K562 (cell line): ENCODE measurements around the gene FAM120B. TPM values are rescaled to one million over a fixed set of nuclear protein-coding genes. Genes with fewer than 3 reads are reported as not detected.

Experiments
- ARHGAP35 ChIP-seq: fragments of 450-650 bp; IDR thresholded peaks from 2 replicates; pipeline ENCODE4 v1.6.1; 2018; ENCODE audit not compliant: partially characterized antibody
- BCOR ChIP-seq: fragments of 450-650 bp; IDR thresholded peaks from 2 replicates; pipeline ENCODE4 v1.6.1; 2016
- CREB1 ChIP-seq, 2 experiments: sonication (generic) in 1 of 2; formaldehyde crosslinking in 1 of 2; IDR thresholded peaks; 2 replicates each; pipeline versions ENCODE4 v1.6.1 to v1.8.0; 2012 to 2022; ENCODE audit warnings: inconsistent platforms in 1 of 2, mild to moderate bottlenecking in 1 of 2, missing genetic modification reagents in 1 of 2, moderate library complexity in 1 of 2
- ETS2 ChIP-seq: IDR thresholded peaks from 2 replicates; pipeline ENCODE4 v1.6.1; 2016; ENCODE audit warnings: borderline replicate concordance, missing genetic modification characterization, mild to moderate bottlenecking, moderate library complexity, missing compliant biosample characterization; ENCODE audit not compliant: poor library complexity, severe bottlenecking
- FOSL1 ChIP-seq: fragments of 200-800 bp; sonication (Bioruptor generic); conservative IDR thresholded peaks from 2 replicates; pipeline ENCODE4 v1.6.1; 2016; ENCODE audit warnings: missing genetic modification characterization, missing compliant biosample characterization
- HIVEP1 ChIP-seq: fragments of 250-450 bp; sonication (Bioruptor Pico); IDR thresholded peaks from 2 replicates; pipeline ENCODE4 v1.4.0; 2020; ENCODE audit warnings: mild to moderate bottlenecking
- POLR2A ChIP-seq: fragments of 450-650 bp; conservative IDR thresholded peaks from 2 replicates; pipeline ENCODE4 v1.6.1; 2016
- POLR3G ChIP-seq: IDR thresholded peaks from 2 replicates; pipeline ENCODE4 v1.6.1; 2011; ENCODE audit not compliant: insufficient read length, insufficient replicate concordance; ENCODE audit errors: extremely low read depth
- SFPQ ChIP-seq: fragments of 200-400 bp; formaldehyde crosslinking; IDR thresholded peaks from 2 replicates; pipeline ENCODE4 v1.6.1; 2017; ENCODE audit warnings: mild to moderate bottlenecking, low read depth, low read length, moderate library complexity
- SRSF1 ChIP-seq: fragments of 200-400 bp; formaldehyde crosslinking; IDR thresholded peaks from 2 replicates; pipeline ENCODE4 v1.6.1; 2017; ENCODE audit warnings: mild to moderate bottlenecking, low read depth, low read length, moderate library complexity
- ZBTB2 ChIP-seq: fragments of 450-650 bp; IDR thresholded peaks from 2 replicates; pipeline ENCODE4 v1.6.1; 2016; ENCODE audit warnings: antibody characterized with exemption
- ZFPM2 ChIP-seq: fragments of 250-450 bp; sonication (Bioruptor Pico); IDR thresholded peaks from 2 replicates; pipeline ENCODE4 v1.5.1; 2022; ENCODE audit warnings: mild to moderate bottlenecking
- ZNF253 ChIP-seq: fragments of 250-450 bp; sonication (Bioruptor Pico); conservative IDR thresholded peaks from 2 replicates; pipeline ENCODE4 v1.6.1; 2021; ENCODE audit warnings: mild to moderate bottlenecking
- ZNF324 ChIP-seq: fragments of 250-450 bp; sonication (Bioruptor Pico); IDR thresholded peaks from 2 replicates; pipeline ENCODE4 v1.4.0; 2020; ENCODE audit warnings: mild to moderate bottlenecking
- ZNF384 ChIP-seq: IDR thresholded peaks from 2 replicates; pipeline ENCODE4 v1.6.1; 2012; ENCODE audit warnings: low read depth, low read length, improper control_type of control experiment
- ZNF445 ChIP-seq: fragments of 250-450 bp; sonication (Bioruptor Pico); IDR thresholded peaks from 2 replicates; pipeline ENCODE4 v1.4.0; 2020; ENCODE audit warnings: low read depth, mild to moderate bottlenecking, moderate library complexity
- polyA plus RNA-seq, 8 experiments: library from polyadenylated mRNA; depleted of rRNA in 4 of 8; stranded (reverse) in 5 of 8; unstranded in 3 of 8; fragments of >200 nt; fragmentation: Nextera tagmentation in 2 of 8; fragmentation: Illumina TruSeq in 1 of 8; extraction: Ambion mirVana in 2 of 8; extraction: Trizol in 1 of 8; gene quantifications; 2 replicates each; pipeline versions ENCODE4 v1.2.1 to v1.2.3, GENCODE V29; 2011 to 2014; ENCODE audit warnings: inconsistent platforms in 1 of 8, missing spikeins in 1 of 8
- total RNA-seq, 7 experiments: library from RNA; depleted of rRNA in 6 of 7; stranded (reverse); fragments of >200 nt in 6 of 7; fragmentation: Illumina TruSeq in 2 of 7; extraction: Trizol in 2 of 7; gene quantifications; 2 replicates each; pipeline versions ENCODE4 v1.2.1 to v1.2.3, GENCODE V29; 2011 to 2021; ENCODE audit warnings: low replicate concordance in 1 of 7
- TF ChIP-seq, protein P1 (sequence below): fragments of 250-450 bp; sonication (Bioruptor Pico); IDR thresholded peaks from 2 replicates; pipeline ENCODE4 v1.8.0; 2022; ENCODE audit warnings: moderate library complexity, mild to moderate bottlenecking, inconsistent platforms
- TF ChIP-seq, protein P2 (sequence below): fragments of 450-650 bp; conservative IDR thresholded peaks from 2 replicates; pipeline ENCODE4 v1.6.1; 2016; ENCODE audit warnings: missing genetic modification characterization, low read depth, mild to moderate bottlenecking, missing compliant biosample characterization, moderate library complexity

Gene FAM120B
- total and polyA plus RNA-seq, 9 of the 15 experiments (the other 6 are each of a cell fraction or from before 2014, with no cell fraction given), result 3.5 to 22.6 (median 14.7) TPM

DNA sequence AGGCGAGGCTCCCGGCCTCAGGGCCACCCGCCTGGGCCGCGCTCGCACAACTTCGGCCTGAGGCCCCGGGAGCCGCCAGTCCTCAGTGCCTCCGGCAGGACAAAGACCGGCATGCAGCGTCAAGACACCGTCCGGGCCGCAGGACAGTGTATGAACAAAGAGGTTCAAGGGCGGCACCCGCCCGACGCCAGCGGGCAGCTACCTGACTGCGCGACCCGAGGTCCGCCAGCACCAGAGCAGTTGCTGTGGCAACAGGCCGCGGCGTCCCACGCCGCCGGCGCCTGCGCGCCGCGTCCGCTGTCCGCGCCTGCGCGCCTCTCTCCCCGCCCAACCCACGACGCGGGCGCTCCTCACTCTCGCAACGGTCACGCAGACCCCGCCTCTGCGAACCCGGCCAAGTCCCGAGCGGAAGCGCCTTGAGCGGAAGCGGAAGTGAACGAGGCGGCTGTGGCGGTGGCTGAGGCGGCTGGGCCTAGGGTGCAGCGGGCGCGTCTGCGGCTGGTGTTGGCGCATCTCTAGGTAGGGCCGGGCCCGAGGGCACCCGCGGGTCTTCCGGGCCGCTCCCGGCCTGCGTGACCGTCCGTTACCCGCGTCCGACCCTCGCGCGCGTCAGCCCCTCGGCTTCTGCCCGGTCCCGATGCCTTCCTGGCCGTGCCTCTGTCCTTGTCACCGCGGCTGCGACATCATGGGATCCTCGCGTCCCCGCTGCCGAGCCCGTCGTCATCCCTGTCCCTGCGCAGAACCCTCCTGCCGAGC is at the start of gene FAM120B (continued):
- TF ChIP-seq ZBTB2 (peak; percentile 74; the same call in 1 of the 2 replicates), HIVEP1 (no peak), FOSL1 (tag) (no peak), ZFPM2 (no peak), ZNF445 (CRISPR knock-in tag) (no peak), POLR2A (peak; percentile 97), ZNF253 (CRISPR knock-in tag) (no peak), SRSF1 (no peak), CREB1 (IDR thresholded peaks at IDR 0.05) (peak; percentile 72), CREB1 (CRISPR knock-in tag; IDR thresholded peaks at IDR 0.05) (peak; percentile 78), BCOR (peak; percentile 44; the same call in 1 of the 2 replicates), POLR3G (no peak), ZNF324 (no peak), ZNF384 (no peak), SFPQ (no peak), ARHGAP35 (no peak), ETS2 (tag) (no peak)
- TF ChIP-seq, protein P1, sequence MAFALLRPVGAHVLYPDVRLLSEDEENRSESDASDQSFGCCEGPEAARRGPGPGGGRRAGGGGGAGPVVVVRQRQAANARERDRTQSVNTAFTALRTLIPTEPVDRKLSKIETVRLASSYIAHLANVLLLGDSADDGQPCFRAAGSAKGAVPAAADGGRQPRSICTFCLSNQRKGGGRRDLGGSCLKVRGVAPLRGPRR (CRISPR knock-in tag), result 0 out of 2 replicates have a peak, but pooled peaks have one; percentile 4
- TF ChIP-seq, protein P2, sequence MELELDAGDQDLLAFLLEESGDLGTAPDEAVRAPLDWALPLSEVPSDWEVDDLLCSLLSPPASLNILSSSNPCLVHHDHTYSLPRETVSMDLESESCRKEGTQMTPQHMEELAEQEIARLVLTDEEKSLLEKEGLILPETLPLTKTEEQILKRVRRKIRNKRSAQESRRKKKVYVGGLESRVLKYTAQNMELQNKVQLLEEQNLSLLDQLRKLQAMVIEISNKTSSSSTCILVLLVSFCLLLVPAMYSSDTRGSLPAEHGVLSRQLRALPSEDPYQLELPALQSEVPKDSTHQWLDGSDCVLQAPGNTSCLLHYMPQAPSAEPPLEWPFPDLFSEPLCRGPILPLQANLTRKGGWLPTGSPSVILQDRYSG, result no peak
